ENCODE results near the gene SLC39A11. TPM values are rescaled to one million over a fixed set of nuclear protein-coding genes. Genes with fewer than 3 reads are reported as not detected.

SLC39A11 gene
- total RNA-seq, 1 experiment from 2014 or later: 18.9 TPM

DNA sequence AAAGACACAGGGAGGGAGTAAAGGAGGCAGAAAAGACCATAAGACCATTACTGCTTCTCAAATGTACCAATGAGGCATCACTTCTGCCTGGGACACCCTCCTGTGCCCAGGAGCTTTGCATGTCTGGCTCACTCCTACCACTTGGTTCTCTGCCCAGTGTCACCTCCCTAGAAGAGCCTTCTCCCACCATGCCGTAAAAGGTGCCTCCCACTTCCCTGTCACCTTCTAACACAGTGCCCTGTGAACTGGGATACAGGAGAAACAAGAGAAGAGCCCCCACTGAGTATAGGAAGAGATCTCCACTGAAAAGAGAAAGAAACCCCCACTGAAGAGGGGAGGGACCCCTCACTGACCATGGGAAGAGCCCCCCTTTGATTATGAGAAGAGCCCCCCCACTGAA is 486.9 kb downstream of the SLC39A11 start:
- H3K9me3 Mint-ChIP-seq: peaks cover 15% of the 10 kb centered on the region
- DNase-seq (ENCODE audit: low spot score) (no peak), ATAC-seq (no peak)
- ChIA-PET CTCF (interaction anchor here (0.8 to 1.6 kb wide), 2 partner anchors 13 to 49 kb away, joined by 3 read pairs; no protein-coding TSS in a partner anchor), POLR2A (no interaction called here)
- no peak overlapping the region for H3K4me3 Mint-ChIP-seq
- H3K4me1 Mint-ChIP-seq: peaks cover 30% of the 10 kb centered on the region
- TF ChIP-seq CREB1 (CRISPR knock-in tag; IDR thresholded peaks at IDR 0.05) (no peak), ZNF232 (CRISPR knock-in tag; IDR thresholded peaks at IDR 0.05) (no peak), NFATC4 (CRISPR knock-in tag; IDR thresholded peaks at IDR 0.05) (no peak), CBFB (CRISPR knock-in tag; IDR thresholded peaks at IDR 0.05; ENCODE audit: low read depth) (no peak), E2F4 (CRISPR knock-in tag; IDR thresholded peaks at IDR 0.05; ENCODE audit: borderline replicate concordance, low read depth) (no peak), ZBTB43 (CRISPR knock-in tag; IDR thresholded peaks at IDR 0.05) (no peak), ZNF138 (CRISPR knock-in tag; conservative IDR thresholded peaks at IDR 0.05) (no peak), ZBTB21 (CRISPR knock-in tag; IDR thresholded peaks at IDR 0.05; ENCODE audit: borderline replicate concordance) (no peak), OVOL2 (CRISPR knock-in tag; IDR thresholded peaks at IDR 0.05; ENCODE audit: borderline replicate concordance) (no peak), RORB (CRISPR knock-in tag; IDR thresholded peaks at IDR 0.05) (no peak), FOXK1 (CRISPR knock-in tag; IDR thresholded peaks at IDR 0.05) (no peak), CREM (CRISPR knock-in tag; IDR thresholded peaks at IDR 0.05) (no peak)
- TF ChIP-seq, protein P1, sequence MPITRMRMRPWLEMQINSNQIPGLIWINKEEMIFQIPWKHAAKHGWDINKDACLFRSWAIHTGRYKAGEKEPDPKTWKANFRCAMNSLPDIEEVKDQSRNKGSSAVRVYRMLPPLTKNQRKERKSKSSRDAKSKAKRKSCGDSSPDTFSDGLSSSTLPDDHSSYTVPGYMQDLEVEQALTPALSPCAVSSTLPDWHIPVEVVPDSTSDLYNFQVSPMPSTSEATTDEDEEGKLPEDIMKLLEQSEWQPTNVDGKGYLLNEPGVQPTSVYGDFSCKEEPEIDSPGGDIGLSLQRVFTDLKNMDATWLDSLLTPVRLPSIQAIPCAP (CRISPR knock-in tag; IDR thresholded peaks at IDR 0.05): no peak
- TF ChIP-seq, protein P2, sequence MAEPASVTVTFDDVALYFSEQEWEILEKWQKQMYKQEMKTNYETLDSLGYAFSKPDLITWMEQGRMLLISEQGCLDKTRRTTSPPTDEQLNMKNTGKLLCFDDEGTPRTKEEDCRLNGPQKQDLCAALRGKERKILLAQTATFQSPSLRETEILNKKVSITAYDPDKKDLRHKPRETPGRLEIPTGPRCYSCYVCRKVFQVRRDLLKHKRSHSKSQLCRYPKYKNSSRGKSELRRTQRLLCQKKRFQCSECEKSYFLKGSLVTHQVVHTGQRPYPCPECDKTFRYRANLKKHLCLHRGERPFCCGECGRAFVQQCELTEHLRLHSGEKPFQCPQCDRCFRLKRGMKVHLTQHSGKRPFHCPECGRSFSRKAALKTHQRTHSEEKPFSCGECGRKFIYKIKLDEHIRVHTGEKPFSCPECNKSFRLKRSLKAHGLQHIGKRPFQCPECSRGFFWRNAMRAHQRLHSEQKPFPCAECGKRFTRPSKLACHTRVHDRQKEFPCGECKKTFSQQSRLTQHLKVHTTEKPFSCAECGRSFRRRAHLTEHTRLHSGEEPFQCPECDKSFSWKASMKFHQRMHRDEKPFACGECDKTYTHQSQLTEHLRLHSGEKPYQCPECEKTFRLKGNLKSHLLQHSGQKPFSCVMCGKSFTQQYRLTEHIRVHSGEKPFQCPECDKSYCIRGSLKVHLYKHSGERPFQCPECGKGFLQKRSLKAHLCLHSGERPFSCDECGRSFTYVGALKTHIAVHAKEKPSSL (CRISPR knock-in tag; conservative IDR thresholded peaks at IDR 0.05): no peak
- TF ChIP-seq, protein P3, sequence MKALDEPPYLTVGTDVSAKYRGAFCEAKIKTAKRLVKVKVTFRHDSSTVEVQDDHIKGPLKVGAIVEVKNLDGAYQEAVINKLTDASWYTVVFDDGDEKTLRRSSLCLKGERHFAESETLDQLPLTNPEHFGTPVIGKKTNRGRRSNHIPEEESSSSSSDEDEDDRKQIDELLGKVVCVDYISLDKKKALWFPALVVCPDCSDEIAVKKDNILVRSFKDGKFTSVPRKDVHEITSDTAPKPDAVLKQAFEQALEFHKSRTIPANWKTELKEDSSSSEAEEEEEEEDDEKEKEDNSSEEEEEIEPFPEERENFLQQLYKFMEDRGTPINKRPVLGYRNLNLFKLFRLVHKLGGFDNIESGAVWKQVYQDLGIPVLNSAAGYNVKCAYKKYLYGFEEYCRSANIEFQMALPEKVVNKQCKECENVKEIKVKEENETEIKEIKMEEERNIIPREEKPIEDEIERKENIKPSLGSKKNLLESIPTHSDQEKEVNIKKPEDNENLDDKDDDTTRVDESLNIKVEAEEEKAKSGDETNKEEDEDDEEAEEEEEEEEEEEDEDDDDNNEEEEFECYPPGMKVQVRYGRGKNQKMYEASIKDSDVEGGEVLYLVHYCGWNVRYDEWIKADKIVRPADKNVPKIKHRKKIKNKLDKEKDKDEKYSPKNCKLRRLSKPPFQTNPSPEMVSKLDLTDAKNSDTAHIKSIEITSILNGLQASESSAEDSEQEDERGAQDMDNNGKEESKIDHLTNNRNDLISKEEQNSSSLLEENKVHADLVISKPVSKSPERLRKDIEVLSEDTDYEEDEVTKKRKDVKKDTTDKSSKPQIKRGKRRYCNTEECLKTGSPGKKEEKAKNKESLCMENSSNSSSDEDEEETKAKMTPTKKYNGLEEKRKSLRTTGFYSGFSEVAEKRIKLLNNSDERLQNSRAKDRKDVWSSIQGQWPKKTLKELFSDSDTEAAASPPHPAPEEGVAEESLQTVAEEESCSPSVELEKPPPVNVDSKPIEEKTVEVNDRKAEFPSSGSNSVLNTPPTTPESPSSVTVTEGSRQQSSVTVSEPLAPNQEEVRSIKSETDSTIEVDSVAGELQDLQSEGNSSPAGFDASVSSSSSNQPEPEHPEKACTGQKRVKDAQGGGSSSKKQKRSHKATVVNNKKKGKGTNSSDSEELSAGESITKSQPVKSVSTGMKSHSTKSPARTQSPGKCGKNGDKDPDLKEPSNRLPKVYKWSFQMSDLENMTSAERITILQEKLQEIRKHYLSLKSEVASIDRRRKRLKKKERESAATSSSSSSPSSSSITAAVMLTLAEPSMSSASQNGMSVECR (CRISPR knock-in tag; IDR thresholded peaks at IDR 0.05; ENCODE audit: borderline replicate concordance): no peak
- TF ChIP-seq, protein P4, sequence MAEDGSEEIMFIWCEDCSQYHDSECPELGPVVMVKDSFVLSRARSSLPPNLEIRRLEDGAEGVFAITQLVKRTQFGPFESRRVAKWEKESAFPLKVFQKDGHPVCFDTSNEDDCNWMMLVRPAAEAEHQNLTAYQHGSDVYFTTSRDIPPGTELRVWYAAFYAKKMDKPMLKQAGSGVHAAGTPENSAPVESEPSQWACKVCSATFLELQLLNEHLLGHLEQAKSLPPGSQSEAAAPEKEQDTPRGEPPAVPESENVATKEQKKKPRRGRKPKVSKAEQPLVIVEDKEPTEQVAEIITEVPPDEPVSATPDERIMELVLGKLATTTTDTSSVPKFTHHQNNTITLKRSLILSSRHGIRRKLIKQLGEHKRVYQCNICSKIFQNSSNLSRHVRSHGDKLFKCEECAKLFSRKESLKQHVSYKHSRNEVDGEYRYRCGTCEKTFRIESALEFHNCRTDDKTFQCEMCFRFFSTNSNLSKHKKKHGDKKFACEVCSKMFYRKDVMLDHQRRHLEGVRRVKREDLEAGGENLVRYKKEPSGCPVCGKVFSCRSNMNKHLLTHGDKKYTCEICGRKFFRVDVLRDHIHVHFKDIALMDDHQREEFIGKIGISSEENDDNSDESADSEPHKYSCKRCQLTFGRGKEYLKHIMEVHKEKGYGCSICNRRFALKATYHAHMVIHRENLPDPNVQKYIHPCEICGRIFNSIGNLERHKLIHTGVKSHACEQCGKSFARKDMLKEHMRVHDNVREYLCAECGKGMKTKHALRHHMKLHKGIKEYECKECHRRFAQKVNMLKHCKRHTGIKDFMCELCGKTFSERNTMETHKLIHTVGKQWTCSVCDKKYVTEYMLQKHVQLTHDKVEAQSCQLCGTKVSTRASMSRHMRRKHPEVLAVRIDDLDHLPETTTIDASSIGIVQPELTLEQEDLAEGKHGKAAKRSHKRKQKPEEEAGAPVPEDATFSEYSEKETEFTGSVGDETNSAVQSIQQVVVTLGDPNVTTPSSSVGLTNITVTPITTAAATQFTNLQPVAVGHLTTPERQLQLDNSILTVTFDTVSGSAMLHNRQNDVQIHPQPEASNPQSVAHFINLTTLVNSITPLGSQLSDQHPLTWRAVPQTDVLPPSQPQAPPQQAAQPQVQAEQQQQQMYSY (CRISPR knock-in tag; IDR thresholded peaks at IDR 0.05): no peak
- TF ChIP-seq, protein P5, sequence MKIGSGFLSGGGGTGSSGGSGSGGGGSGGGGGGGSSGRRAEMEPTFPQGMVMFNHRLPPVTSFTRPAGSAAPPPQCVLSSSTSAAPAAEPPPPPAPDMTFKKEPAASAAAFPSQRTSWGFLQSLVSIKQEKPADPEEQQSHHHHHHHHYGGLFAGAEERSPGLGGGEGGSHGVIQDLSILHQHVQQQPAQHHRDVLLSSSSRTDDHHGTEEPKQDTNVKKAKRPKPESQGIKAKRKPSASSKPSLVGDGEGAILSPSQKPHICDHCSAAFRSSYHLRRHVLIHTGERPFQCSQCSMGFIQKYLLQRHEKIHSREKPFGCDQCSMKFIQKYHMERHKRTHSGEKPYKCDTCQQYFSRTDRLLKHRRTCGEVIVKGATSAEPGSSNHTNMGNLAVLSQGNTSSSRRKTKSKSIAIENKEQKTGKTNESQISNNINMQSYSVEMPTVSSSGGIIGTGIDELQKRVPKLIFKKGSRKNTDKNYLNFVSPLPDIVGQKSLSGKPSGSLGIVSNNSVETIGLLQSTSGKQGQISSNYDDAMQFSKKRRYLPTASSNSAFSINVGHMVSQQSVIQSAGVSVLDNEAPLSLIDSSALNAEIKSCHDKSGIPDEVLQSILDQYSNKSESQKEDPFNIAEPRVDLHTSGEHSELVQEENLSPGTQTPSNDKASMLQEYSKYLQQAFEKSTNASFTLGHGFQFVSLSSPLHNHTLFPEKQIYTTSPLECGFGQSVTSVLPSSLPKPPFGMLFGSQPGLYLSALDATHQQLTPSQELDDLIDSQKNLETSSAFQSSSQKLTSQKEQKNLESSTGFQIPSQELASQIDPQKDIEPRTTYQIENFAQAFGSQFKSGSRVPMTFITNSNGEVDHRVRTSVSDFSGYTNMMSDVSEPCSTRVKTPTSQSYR (CRISPR knock-in tag; IDR thresholded peaks at IDR 0.05): no peak
- H3K27me3 Mint-ChIP-seq (ENCODE audit: low read depth): peaks cover 13% of the 10 kb centered on the region
- H3K36me3 Mint-ChIP-seq: no peaks in the 10 kb centered on the region
- H3K27ac Mint-ChIP-seq: no peak overlapping the region
